ENCODE measurements around the gene ARHGAP15. TPM values are rescaled to one million over a fixed set of nuclear protein-coding genes. Genes with fewer than 3 reads are reported as not detected.
A peak's percentile ranks its signal among the peaks of the same experiment; 100 is the strongest.

Gene ARHGAP15
- total RNA-seq, 1 experiment from 2014 or later = not detected

GRCh38 chr2:143616452-143616851 is 487.2 kb downstream of the ARHGAP15 start:
- no peak for DNase-seq (ENCODE audit: low read depth)

GRCh38 chr2:143617803-143618415 is 488.7 kb downstream of the ARHGAP15 start:
- no peak for DNase-seq (ENCODE audit: low read depth)

GRCh38 chr2:143622106-143622505 is 492.9 kb downstream of the ARHGAP15 start:
- DNase-seq (ENCODE audit: low read depth) = no peak

GRCh38 chr2:143623231-143623908 is 494.2 kb downstream of the ARHGAP15 start:
- DNase-seq (ENCODE audit: low read depth) = no peak

- DNase-seq (ENCODE audit: low read depth) = no peak
Observed at GRCh38 chr2:143623909-143624260, 494.7 kb downstream of the ARHGAP15 start.

GRCh38 chr2:143629340-143629739 is 500.1 kb downstream of the ARHGAP15 start:
- DNase-seq (ENCODE audit: low read depth) = peak; percentile 55

GRCh38 chr2:143632751-143633374 is 503.6 kb downstream of the ARHGAP15 start:
- DNase-seq (ENCODE audit: low read depth) = no peak

GRCh38 chr2:143633419-143633818 is 504.2 kb downstream of the ARHGAP15 start:
- DNase-seq (ENCODE audit: low read depth) = no peak

GRCh38 chr2:143635302-143635701 is 506.1 kb downstream of the ARHGAP15 start:
- DNase-seq (ENCODE audit: low read depth) = no peak

- no peak for DNase-seq (ENCODE audit: low read depth)
Observed at GRCh38 chr2:143635936-143636335, 506.7 kb downstream of the ARHGAP15 start.

- no peak for DNase-seq (ENCODE audit: low read depth)
Observed at GRCh38 chr2:143640826-143641225, 511.6 kb downstream of the ARHGAP15 start.

GRCh38 chr2:143645921-143646645 is 516.9 kb downstream of the ARHGAP15 start:
- DNase-seq (ENCODE audit: low read depth) = no peak

- no peak for DNase-seq (ENCODE audit: low read depth)
Observed at GRCh38 chr2:143649226-143649740, 520.1 kb downstream of the ARHGAP15 start.

GRCh38 chr2:143652692-143653091 is 523.5 kb downstream of the ARHGAP15 start:
- DNase-seq (ENCODE audit: low read depth) = no peak

- DNase-seq (ENCODE audit: low read depth) = no peak
Observed at GRCh38 chr2:143668234-143668633, 539.0 kb downstream of the ARHGAP15 start.

- DNase-seq (ENCODE audit: low read depth) = no peak
Observed at GRCh38 chr2:143674051-143674450, 544.8 kb downstream of the ARHGAP15 start.

GRCh38 chr2:143675021-143675420 is 545.8 kb downstream of the ARHGAP15 start:
- no peak for DNase-seq (ENCODE audit: low read depth)

GRCh38 chr2:143679617-143680016 is 550.4 kb downstream of the ARHGAP15 start:
- DNase-seq (ENCODE audit: low read depth) = no peak

- no peak for DNase-seq (ENCODE audit: low read depth)
Observed at GRCh38 chr2:143680885-143681405, 551.7 kb downstream of the ARHGAP15 start.

- DNase-seq (ENCODE audit: low read depth) = no peak
Observed at GRCh38 chr2:143682436-143683055, 553.3 kb downstream of the ARHGAP15 start.

GRCh38 chr2:143683977-143684376 is 554.8 kb downstream of the ARHGAP15 start:
- DNase-seq (ENCODE audit: low read depth) = no peak
